Keratinocyte (primary cell): ENCODE results near the gene IDS. TPM values are rescaled to one million over a fixed set of nuclear protein-coding genes. Genes with fewer than 3 reads are reported as not detected.

Experiments used
- DNase-seq: peaks from one replicate; pipeline ENCODE4 v3.0.0-alpha.2; 2011; ENCODE audit warnings: low read depth, missing footprints, low spot score
- FAIRE-seq: peaks from 2 replicates; lab custom pipeline; 2011; peaks lifted over from hg19 to GRCh38; lab: Jason Lieb, UNC
- H2AFZ ChIP-seq: 2 replicates; pipeline ENCODE4 v1.6.0; 2012; ENCODE audit warnings: low read length, control low read depth, inconsistent platforms; ENCODE audit not compliant: control insufficient read depth
- H3K27ac ChIP-seq: 2 replicates; pipeline ENCODE4 v1.5.1; 2011; ENCODE audit warnings: low read length; ENCODE audit not compliant: control insufficient read depth, insufficient read depth
- H3K27me3 ChIP-seq: 3 replicates; pipeline ENCODE4 v1.6.0; 2011; ENCODE audit warnings: low read length; ENCODE audit not compliant: control insufficient read depth, insufficient read depth; ENCODE audit errors: extremely low read depth
- H3K36me3 ChIP-seq, 2 experiments: 2 replicates in 1 of 2; 3 replicates in 1 of 2; pipeline ENCODE4 v1.5.1; 2011; ENCODE audit warnings: low read length in 2 of 2, mild to moderate bottlenecking in 1 of 2; ENCODE audit not compliant: control insufficient read depth in 2 of 2, insufficient read depth in 2 of 2; ENCODE audit errors: extremely low read depth in 1 of 2
- H3K4me1 ChIP-seq: 3 replicates; pipeline ENCODE4 v1.5.1; 2011; ENCODE audit warnings: low read length; ENCODE audit not compliant: control insufficient read depth, insufficient read depth; ENCODE audit errors: extremely low read depth
- H3K4me2 ChIP-seq: 3 replicates; pipeline ENCODE4 v1.6.0; 2011; ENCODE audit warnings: low read depth, low read length; ENCODE audit not compliant: control insufficient read depth, insufficient read depth; ENCODE audit errors: extremely low read depth
- H3K4me3 ChIP-seq, 3 experiments: fragments of 200-600 bp in 1 of 3; sonication (generic) in 1 of 3; 2 replicates in 2 of 3; 3 replicates in 1 of 3; pipeline ENCODE4 v1.5.1; 2011 to 2016; ENCODE audit warnings: low read length in 3 of 3, mild to moderate bottlenecking in 3 of 3, control low read depth in 2 of 3, inconsistent platforms in 1 of 3, low read depth in 1 of 3, mixed read lengths in 1 of 3, mixed run types in 1 of 3, moderate library complexity in 1 of 3; ENCODE audit not compliant: control insufficient read depth in 2 of 3, insufficient read depth in 2 of 3; ENCODE audit errors: extremely low read depth in 1 of 3
- H3K79me2 ChIP-seq: 2 replicates; pipeline ENCODE4 v1.6.0; 2012; ENCODE audit warnings: low read length; ENCODE audit not compliant: control insufficient read depth, insufficient read depth
- H3K9ac ChIP-seq: 3 replicates; pipeline ENCODE4 v1.6.0; 2011; ENCODE audit warnings: low read length; ENCODE audit not compliant: control insufficient read depth, insufficient read depth; ENCODE audit errors: extremely low read depth
- H3K9me1 ChIP-seq: 3 replicates; pipeline ENCODE4 v1.6.0; 2011; ENCODE audit warnings: low read length; ENCODE audit not compliant: control insufficient read depth, insufficient read depth; ENCODE audit errors: extremely low read depth
- H3K9me3 ChIP-seq: 2 replicates; pipeline ENCODE4 v1.5.1; 2012; ENCODE audit warnings: low read depth, low read length; ENCODE audit not compliant: control insufficient read depth
- H4K20me1 ChIP-seq: 3 replicates; pipeline ENCODE4 v1.6.0; 2011; ENCODE audit warnings: low read length; ENCODE audit not compliant: control insufficient read depth, insufficient read depth; ENCODE audit errors: extremely low read depth
- CTCF ChIP-seq, 3 experiments: IDR thresholded peaks in 1 of 3; conservative IDR thresholded peaks in 1 of 3; optimal IDR thresholded peaks in 1 of 3; 2 replicates in 2 of 3; 3 replicates in 1 of 3; pipeline versions ENCODE3 to v1.5.1; 2011; ENCODE audit warnings: low read length in 3 of 3, mild to moderate bottlenecking in 3 of 3, moderate library complexity in 2 of 3, control low read depth in 1 of 3, inconsistent platforms in 1 of 3; ENCODE audit not compliant: insufficient read depth in 2 of 3; ENCODE audit errors: extremely low read depth in 1 of 3
- EZH2 ChIP-seq: IDR thresholded peaks from one replicate; pipeline ENCODE4 v1.6.1; 2012; ENCODE audit warnings: inconsistent platforms, mild to moderate bottlenecking, low read length, moderate library complexity
- dilution Hi-C: fragments of 300-500 bp; cut with MboI; formaldehyde crosslinking; loops from one replicate; pipeline ENCODE4 v1.7.0; 2020; ENCODE audit warnings: low sequenced_read_pairs; ENCODE audit not compliant: extremely low pct_ligation_motif_present
- polyA plus RNA-seq, 5 experiments: library from polyadenylated mRNA; depleted of rRNA in 3 of 5; stranded (reverse) in 3 of 5; stranded (forward) in 1 of 5; unstranded in 1 of 5; fragments of >200 nt; gene quantifications; 1 replicate in 1 of 5; 2 replicates in 3 of 5; 3 replicates in 1 of 5; pipeline versions ENCODE4 v1.2.1 to v1.2.3, GENCODE V29; 2011 to 2012; ENCODE audit warnings: missing spikeins in 2 of 5, low read depth in 1 of 5, low replicate concordance in 1 of 5

The IDS gene
- polyA plus RNA-seq, 1 donor (not counting 4 experiments of a cell fraction or from before 2014, with no cell fraction given), result 59.7 TPM

GRCh38 chrX:149433451-149433850, 71.7 kb downstream of the IDS start:
- Histone ChIP-seq H3K36me3 (no peaks in the 10 kb centered on the region), H4K20me1 (no peaks in the 10 kb centered on the region), H3K9me1 (no peaks in the 10 kb centered on the region), H2AFZ (no peak overlapping the region), H3K9ac (no peak overlapping the region), H3K79me2 (no peaks in the 10 kb centered on the region), H3K27me3 (no peaks in the 10 kb centered on the region), H3K27ac (no peak overlapping the region), H3K4me1 (no peaks in the 10 kb centered on the region), H3K9me3 (no peaks in the 10 kb centered on the region), H3K4me2 (no peak overlapping the region), H3K4me3 (no peak overlapping the region)
- dilution Hi-C loops, result no loop called here
- FAIRE-seq (no peak), DNase-seq (no peak)
- no peak for TF ChIP-seq CTCF (optimal IDR thresholded peaks at IDR 0.05 in 1 of 3, IDR thresholded peaks at IDR 0.05 in 1 of 3, conservative IDR thresholded peaks at IDR 0.05 in 1 of 3; ENCODE audit: extremely low read depth in 1 of 3, insufficient read depth in 2 of 3, low read length in 3 of 3)
- TF ChIP-seq EZH2, result no peak

DNA sequence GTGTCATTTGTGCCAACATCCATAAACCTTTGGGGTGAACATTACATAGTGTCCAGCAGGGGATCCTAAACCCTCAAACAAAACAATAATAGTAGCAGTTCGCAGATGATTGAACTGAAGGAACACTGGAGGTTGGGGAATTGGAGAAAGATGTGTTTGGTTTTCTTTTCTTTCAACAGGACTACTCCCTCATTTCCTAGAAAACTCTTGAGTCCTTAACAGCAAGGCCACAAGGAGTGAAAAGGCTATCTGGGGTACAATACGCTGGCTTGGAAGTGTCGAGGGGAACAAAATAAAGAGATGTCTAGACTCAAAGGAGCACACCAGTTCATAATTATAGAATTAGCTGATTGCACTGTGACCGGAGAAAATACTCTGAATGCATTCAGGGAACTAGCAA, 72.1 kb downstream of the IDS start:
- H3K9me1 ChIP-seq, result no peaks in the 10 kb centered on the region
- no peak for DNase-seq
- no peak for TF ChIP-seq EZH2
- no peak for TF ChIP-seq CTCF (optimal IDR thresholded peaks at IDR 0.05 in 1 of 3, IDR thresholded peaks at IDR 0.05 in 1 of 3, conservative IDR thresholded peaks at IDR 0.05 in 1 of 3; ENCODE audit: extremely low read depth in 1 of 3, insufficient read depth in 2 of 3, low read length in 3 of 3)
- H3K4me2 ChIP-seq, result no peak overlapping the region
- H3K9ac ChIP-seq, result no peak overlapping the region
- H3K27ac ChIP-seq, result no peak overlapping the region
- H3K9me3 ChIP-seq, result no peaks in the 10 kb centered on the region
- FAIRE-seq, result no peak
- H4K20me1 ChIP-seq, result no peaks in the 10 kb centered on the region
- no peaks in the 10 kb centered on the region for H3K27me3 ChIP-seq
- no peaks in the 10 kb centered on the region for H3K4me1 ChIP-seq
- dilution Hi-C loops, result no loop called here
- no peaks in the 10 kb centered on the region for H3K79me2 ChIP-seq
- no peak overlapping the region for H2AFZ ChIP-seq
- H3K36me3 ChIP-seq, result no peaks in the 10 kb centered on the region
- no peak overlapping the region for H3K4me3 ChIP-seq

Other genes with a start within 250 kb of the IDS start
- 8.9 to 12.4 TPM (median 9.3 TPM) in 3 replicates for gene EOLA1, start 35.7 kb upstream of the IDS start, polyA plus RNA-seq
- gene HSFX3, start 44.6 kb upstream of the IDS start, polyA plus RNA-seq, result not detected in 3 replicates
- not detected in 3 replicates for gene MAGEA9B, start 82.2 kb upstream of the IDS start, polyA plus RNA-seq
- 0.10 to 0.40 TPM (median 0.39 TPM) in 3 replicates for gene HSFX2, start 90.0 kb upstream of the IDS start, polyA plus RNA-seq
- 19.5 to 23.0 TPM (median 21.1 TPM) in 3 replicates for gene TMEM185A, start 126.5 kb upstream of the IDS start, polyA plus RNA-seq
- not detected in 3 replicates for gene MAGEA11, start 206.8 kb upstream of the IDS start, polyA plus RNA-seq